ENCODE measurements around the gene KRTAP29-1.
"Not testable (repeated sequence)": the region's sequence is repeated elsewhere in the genome, so short reads cannot be mapped to it uniquely, and the experiment has no call there.

KRTAP29-1 gene

GRCh38 chr17:41301916-41302901 lies at the start of gene KRTAP29-1:
TSS of gene KRTAP29-1 (minus strand) at chr17:41302851. CDS start at chr17:41302851, 0 bp downstream.
- DNase-seq = peak in 4 of 14 donors; percentile 1 to 97 (median 28)

- no peak for DNase-seq
Observed at GRCh38 chr17:41351177-41351576, 48.5 kb upstream of the KRTAP29-1 start.

GRCh38 chr17:41350381-41350878 lies 47.8 kb upstream of the KRTAP29-1 start, which contains the start of gene KRT33A:
TSS of gene KRT33A (minus strand) at chr17:41350828. CDS start at chr17:41350767, 61 bp downstream.
- DNase-seq = not testable (repeated sequence)

- DNase-seq = no peak
Observed at GRCh38 chr17:41347869-41348760, 45.5 kb upstream of the KRTAP29-1 start.

GRCh38 chr17:41346421-41346820 lies 43.8 kb upstream of the KRTAP29-1 start:
- DNase-seq = not testable (repeated sequence)

GRCh38 chr17:41345992-41346391 lies 43.3 kb upstream of the KRTAP29-1 start:
- no peak for DNase-seq

- no peak for DNase-seq
Observed at GRCh38 chr17:41343029-41343428, 40.4 kb upstream of the KRTAP29-1 start.

GRCh38 chr17:41340934-41341861 lies 38.5 kb upstream of the KRTAP29-1 start:
- no peak for DNase-seq

- DNase-seq = no peak
Observed at GRCh38 chr17:41340494-41340893, 37.8 kb upstream of the KRTAP29-1 start.

- no peak for DNase-seq
Observed at GRCh38 chr17:41339571-41340172, 37.0 kb upstream of the KRTAP29-1 start.

GRCh38 chr17:41338961-41339485 lies 36.4 kb upstream of the KRTAP29-1 start:
- DNase-seq = no peak

GRCh38 chr17:41335747-41336146 lies 33.1 kb upstream of the KRTAP29-1 start:
- no peak for DNase-seq

GRCh38 chr17:41334385-41335305 lies 32.0 kb upstream of the KRTAP29-1 start:
- DNase-seq = no peak

- no peak for DNase-seq
Observed at GRCh38 chr17:41333836-41334235, 31.2 kb upstream of the KRTAP29-1 start.

- no peak for DNase-seq
Observed at GRCh38 chr17:41333098-41333497, 30.4 kb upstream of the KRTAP29-1 start.

GRCh38 chr17:41332239-41332638 lies 29.6 kb upstream of the KRTAP29-1 start:
- DNase-seq = no peak

GRCh38 chr17:41331606-41332005 lies 29.0 kb upstream of the KRTAP29-1 start:
- DNase-seq = no peak

- DNase-seq = peak in 4 of 14 donors; percentile 2 to 17 (median 6)
Observed at GRCh38 chr17:41329279-41329948, 26.8 kb upstream of the KRTAP29-1 start.

- no peak for DNase-seq
Observed at GRCh38 chr17:41328207-41328606, 25.6 kb upstream of the KRTAP29-1 start.

Measured in C1 segment of cervical spinal cord (tissue), 14 donors.